Sigmoid colon (tissue), 4 donors: ENCODE data around the gene CDC42EP4.

ENCODE experiments used
- CTCF ChIP-seq, 4 experiments: fragments of 450-650 bp in 3 of 4; fragments of 200-600 bp in 1 of 4; IDR thresholded peaks; one replicate each; pipeline ENCODE4 v1.5.1; 2016 to 2019; ENCODE audit warnings: antibody characterized with exemption in 4 of 4, mild to moderate bottlenecking in 3 of 4, moderate library complexity in 2 of 4
- POLR2A ChIP-seq, 2 donors: fragments of 450-650 bp; IDR thresholded peaks; one replicate each; pipeline ENCODE4 v1.6.1; 2016; ENCODE audit warnings: antibody characterized with exemption in 2 of 2, mild to moderate bottlenecking in 2 of 2, moderate library complexity in 2 of 2
- POLR2AphosphoS5 ChIP-seq, 4 donors: sonication (generic); formaldehyde crosslinking; IDR thresholded peaks; one replicate each; pipeline ENCODE4 v1.6.1; 2017; ENCODE audit warnings: antibody characterized with exemption in 4 of 4

- no peak for TF ChIP-seq CTCF (IDR thresholded peaks at IDR 0.05)
- no peak for TF ChIP-seq POLR2A (IDR thresholded peaks at IDR 0.05)
- no peak for TF ChIP-seq POLR2AphosphoS5 (IDR thresholded peaks at IDR 0.05)
Measured at GRCh38 chr17:73284906-73285602, 26.7 kb downstream of the CDC42EP4 start.
